HFF-Myc (cell line): ENCODE data around the gene DNAJC5G.

Experiments used
- DNase-seq: peaks from one replicate; pipeline ENCODE4 v3.0.0-alpha.2; 2011; ENCODE audit warnings: low read depth; ENCODE audit errors: extremely low read depth
- H3K4me3 ChIP-seq: replicated peaks from 2 replicates; pipeline ENCODE4 v1.5.1; 2011; ENCODE audit warnings: low read depth, mild to moderate bottlenecking, control low read depth, low read length
- TF ChIP-seq, protein P1 (sequence below): IDR thresholded peaks from 2 replicates; pipeline ENCODE4 v1.5.1; 2012; ENCODE audit warnings: mild to moderate bottlenecking, low read depth, low read length, control low read depth; ENCODE audit errors: missing control alignments

DNAJC5G gene

DNA sequence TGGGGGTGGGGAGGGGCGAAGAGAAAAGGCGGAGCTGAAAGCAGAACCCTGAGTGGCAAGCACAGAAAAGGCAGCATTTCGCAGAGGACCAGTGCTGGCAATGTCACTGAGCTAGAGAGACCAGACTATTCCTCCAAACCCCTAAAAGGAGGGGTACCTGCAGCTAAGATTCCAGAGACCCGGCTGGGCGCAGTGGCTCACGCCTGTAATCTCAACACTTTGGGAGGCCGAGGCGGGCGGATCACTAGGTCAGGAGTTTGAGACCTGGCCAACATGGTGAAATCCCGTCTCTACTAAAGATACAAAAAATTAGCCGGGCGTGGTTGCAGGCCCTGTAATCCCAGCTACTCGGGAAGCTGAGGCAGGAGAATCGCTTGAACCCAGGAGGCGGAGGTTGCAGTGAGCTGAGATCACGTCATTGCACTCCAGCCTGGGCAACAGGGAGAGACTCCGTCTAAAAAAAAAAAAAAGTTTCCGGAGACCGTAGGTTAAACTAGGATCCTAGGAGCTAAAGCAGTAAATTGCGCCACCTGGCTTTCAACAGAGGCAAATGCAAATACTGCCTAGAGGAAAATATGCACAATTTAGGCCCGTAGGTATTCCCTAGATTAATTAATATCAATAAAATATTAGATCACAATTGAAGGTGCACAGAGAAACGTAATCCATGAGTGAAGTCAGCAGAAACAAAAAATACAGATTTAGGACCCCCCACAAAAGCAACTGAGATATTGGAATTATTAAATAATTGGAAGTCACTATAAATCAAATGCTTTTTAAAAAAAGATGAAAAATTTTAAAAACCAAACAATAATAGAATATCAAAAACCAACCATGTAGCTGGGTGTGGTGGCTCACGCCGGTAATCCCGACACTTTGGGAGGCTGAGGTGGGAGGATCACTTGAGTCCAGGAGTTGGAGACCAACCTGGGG lies 28.1 kb downstream of the DNAJC5G start:
- DNase-seq = peak; percentile 56
- TF ChIP-seq, protein P1, sequence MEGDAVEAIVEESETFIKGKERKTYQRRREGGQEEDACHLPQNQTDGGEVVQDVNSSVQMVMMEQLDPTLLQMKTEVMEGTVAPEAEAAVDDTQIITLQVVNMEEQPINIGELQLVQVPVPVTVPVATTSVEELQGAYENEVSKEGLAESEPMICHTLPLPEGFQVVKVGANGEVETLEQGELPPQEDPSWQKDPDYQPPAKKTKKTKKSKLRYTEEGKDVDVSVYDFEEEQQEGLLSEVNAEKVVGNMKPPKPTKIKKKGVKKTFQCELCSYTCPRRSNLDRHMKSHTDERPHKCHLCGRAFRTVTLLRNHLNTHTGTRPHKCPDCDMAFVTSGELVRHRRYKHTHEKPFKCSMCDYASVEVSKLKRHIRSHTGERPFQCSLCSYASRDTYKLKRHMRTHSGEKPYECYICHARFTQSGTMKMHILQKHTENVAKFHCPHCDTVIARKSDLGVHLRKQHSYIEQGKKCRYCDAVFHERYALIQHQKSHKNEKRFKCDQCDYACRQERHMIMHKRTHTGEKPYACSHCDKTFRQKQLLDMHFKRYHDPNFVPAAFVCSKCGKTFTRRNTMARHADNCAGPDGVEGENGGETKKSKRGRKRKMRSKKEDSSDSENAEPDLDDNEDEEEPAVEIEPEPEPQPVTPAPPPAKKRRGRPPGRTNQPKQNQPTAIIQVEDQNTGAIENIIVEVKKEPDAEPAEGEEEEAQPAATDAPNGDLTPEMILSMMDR = peak; percentile 82
- H3K4me3 ChIP-seq = no peak overlapping the region

DNA sequence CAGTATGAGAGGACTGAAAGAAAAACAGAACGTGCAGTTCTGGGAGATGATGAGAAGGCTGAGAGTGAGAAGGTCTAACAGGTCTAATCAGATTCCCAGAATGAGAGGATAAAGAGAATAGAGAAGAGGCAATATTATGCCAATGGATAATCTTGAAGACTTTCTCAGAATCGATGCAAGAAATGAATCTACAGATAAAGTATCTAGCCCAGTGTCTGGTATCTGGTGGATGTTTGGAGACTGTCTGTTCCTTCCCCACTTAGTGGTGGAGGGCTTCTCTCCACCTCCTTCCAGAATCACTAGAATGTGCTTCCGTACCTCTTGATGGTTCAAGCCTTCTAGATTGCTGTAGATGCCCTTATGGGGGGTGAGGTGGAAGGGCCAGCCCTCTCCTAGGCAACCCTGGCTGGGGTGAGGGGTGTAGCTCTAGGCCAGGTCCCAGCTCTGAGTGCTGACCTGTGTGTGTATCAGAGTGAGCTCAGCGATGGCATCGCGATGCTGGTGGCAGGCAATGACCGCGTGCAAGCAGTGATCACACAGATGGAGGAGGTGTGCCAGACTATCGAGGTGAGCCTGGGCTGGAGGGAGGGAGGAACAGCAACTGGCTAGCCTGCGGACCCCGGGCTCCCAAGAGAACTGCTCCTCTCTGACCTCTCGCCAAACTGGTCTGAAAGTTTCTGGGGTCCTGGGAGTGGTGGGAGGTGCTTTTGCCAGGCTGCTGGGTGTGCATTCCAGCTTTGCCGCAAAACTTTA lies 29.4 kb downstream of the DNAJC5G start:
- H3K4me3 ChIP-seq = no peak overlapping the region
- DNase-seq = no peak
- TF ChIP-seq, protein P1 = no peak

GRCh38 chr2:27305516-27305915 lies 30.3 kb downstream of the DNAJC5G start:
- TF ChIP-seq, protein P1 = no peak
- H3K4me3 ChIP-seq = no peak overlapping the region
- no peak for DNase-seq

GRCh38 chr2:27306136-27306535 lies 30.9 kb downstream of the DNAJC5G start:
- no peak for DNase-seq
- no peak overlapping the region for H3K4me3 ChIP-seq
- TF ChIP-seq, protein P1 = no peak

DNA sequence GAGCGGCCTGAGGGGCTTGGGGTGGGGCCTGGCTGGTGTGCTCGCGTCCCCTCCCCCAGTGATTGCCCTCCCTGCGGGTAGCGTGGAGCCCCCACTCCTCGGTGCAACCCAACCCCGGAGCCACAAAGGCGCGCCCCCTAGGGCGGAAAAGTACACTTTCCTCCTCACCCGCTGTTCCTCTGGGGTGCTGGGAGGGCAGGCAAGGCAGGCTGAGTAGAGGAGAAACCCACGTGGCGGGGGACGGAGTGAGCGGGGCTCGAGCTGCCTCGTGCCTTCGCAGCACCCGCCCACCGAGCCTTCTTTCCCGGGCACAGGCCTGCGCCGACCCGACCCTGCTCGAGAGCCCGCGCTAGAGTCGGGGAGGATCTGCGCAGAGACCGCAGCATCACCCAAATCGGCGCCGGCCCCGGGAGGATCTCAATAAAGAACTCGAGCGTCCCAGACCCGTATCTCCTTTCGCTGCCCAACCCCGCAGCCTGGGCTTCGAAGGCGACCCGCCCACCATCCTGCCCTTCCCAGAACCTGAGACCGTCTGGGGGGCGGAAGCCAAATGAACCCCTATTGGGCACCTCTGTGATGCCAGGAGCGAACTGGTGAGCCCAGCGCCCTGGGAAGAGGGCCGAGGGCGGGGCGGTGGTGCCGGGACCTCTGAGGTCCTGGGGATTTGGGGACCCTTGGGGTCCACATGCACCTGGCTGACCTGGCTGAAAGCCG lies 31.5 kb downstream of the DNAJC5G start:
- TF ChIP-seq, protein P1 = peak; percentile 12
- H3K4me3 ChIP-seq = no peak overlapping the region
- DNase-seq = no peak

GRCh38 chr2:27307287-27307544 lies 32.0 kb downstream of the DNAJC5G start:
- DNase-seq = no peak
- no peak overlapping the region for H3K4me3 ChIP-seq
- TF ChIP-seq, protein P1 = no peak
